ENCODE data around the gene SH3PXD2A.

Gene SH3PXD2A

GRCh38 chr10:103808780-103809179, 46.6 kb downstream of the SH3PXD2A start:
- DNase-seq = no peak

GRCh38 chr10:103807996-103808395, 47.4 kb downstream of the SH3PXD2A start:
- DNase-seq = no peak

- no peak for DNase-seq
These were observed 48.8 kb downstream of the SH3PXD2A start for GRCh38 chr10:103806395-103807187.

GRCh38 chr10:103805781-103806180, 49.6 kb downstream of the SH3PXD2A start:
- no peak for DNase-seq

GRCh38 chr10:103804871-103805270, 50.5 kb downstream of the SH3PXD2A start:
- DNase-seq = no peak

GRCh38 chr10:103803941-103804340, 51.4 kb downstream of the SH3PXD2A start:
- no peak for DNase-seq

- DNase-seq = no peak
These were observed 52.6 kb downstream of the SH3PXD2A start for GRCh38 chr10:103802637-103803353.

- DNase-seq = no peak
These were observed 53.3 kb downstream of the SH3PXD2A start for GRCh38 chr10:103802081-103802480.

GRCh38 chr10:103800789-103801540, 54.4 kb downstream of the SH3PXD2A start:
- no peak for DNase-seq

- DNase-seq = no peak
These were observed 55.3 kb downstream of the SH3PXD2A start for GRCh38 chr10:103800089-103800488.

GRCh38 chr10:103799341-103799740, 56.0 kb downstream of the SH3PXD2A start:
- DNase-seq = no peak

GRCh38 chr10:103798511-103798910, 56.9 kb downstream of the SH3PXD2A start:
- DNase-seq = no peak

- DNase-seq = no peak
These were observed 57.5 kb downstream of the SH3PXD2A start for GRCh38 chr10:103797857-103798256.

GRCh38 chr10:103795634-103796270, 59.6 kb downstream of the SH3PXD2A start:
- peak; percentile 45 for DNase-seq

- no peak for DNase-seq
These were observed 60.4 kb downstream of the SH3PXD2A start for GRCh38 chr10:103794996-103795395.

- DNase-seq = no peak
These were observed 61.2 kb downstream of the SH3PXD2A start for GRCh38 chr10:103793920-103794883.

- DNase-seq = no peak
These were observed 61.9 kb downstream of the SH3PXD2A start for GRCh38 chr10:103793429-103793828.

GRCh38 chr10:103792547-103792946, 62.8 kb downstream of the SH3PXD2A start:
- peak; percentile 31 for DNase-seq

- DNase-seq = no peak
These were observed 63.5 kb downstream of the SH3PXD2A start for GRCh38 chr10:103791858-103792257.

GRCh38 chr10:103791291-103791690, 64.1 kb downstream of the SH3PXD2A start:
- no peak for DNase-seq

GRCh38 chr10:103790580-103790979, 64.8 kb downstream of the SH3PXD2A start:
- no peak for DNase-seq

All from fibroblast of skin of abdomen (primary cell).